Panc1 (cell line): ENCODE measurements around the gene ANKRD40. TPM values are rescaled to one million over a fixed set of nuclear protein-coding genes. Genes with fewer than 3 reads are reported as not detected.

Source experiments
- ATAC-seq: fragments of 200-7000 bp; cut with Tn5 transposase; 2 replicates; pipeline ENCODE4 v1.9.1; 2020; ENCODE audit warnings: mild to moderate bottlenecking, moderate library complexity
- BruUV-seq: library from RNA; stranded (reverse); fragments of 400-500 nt; replicated peaks from 2 replicates; lab custom pipeline; 2021; lab: Mats Ljungman, UMichigan
- CTCF ChIA-PET: fragments of 300-600 bp; sonication (Branson Sonifier 250); formaldehyde crosslinking; loops from one replicate; lab custom pipeline; 2022; ENCODE audit warnings: antibody characterized with exemption; lab: Charles Lee
- POLR2A ChIA-PET: fragments of 300-600 bp; sonication (Branson Sonifier 250); formaldehyde crosslinking; loops from one replicate; lab custom pipeline; 2022; ENCODE audit warnings: antibody characterized with exemption; lab: Charles Lee
- DNase-seq: peaks from one replicate; pipeline ENCODE4 v3.0.0-alpha.2; 2010; ENCODE audit warnings: low read depth, low spot score
- H3K27ac ChIP-seq: 2 replicates; pipeline ENCODE4 v1.5.1; 2011; ENCODE audit warnings: mild to moderate bottlenecking, low read length, inconsistent platforms
- H3K27me3 ChIP-seq: fragments of 200-500 bp; sonication (Bioruptor generic); 2 replicates; pipeline ENCODE4 v1.6.0; 2014; ENCODE audit warnings: low read length, inconsistent platforms; ENCODE audit not compliant: control insufficient read depth, insufficient read depth
- H3K36me3 ChIP-seq: fragments of 200-500 bp; sonication (Bioruptor generic); 2 replicates; pipeline ENCODE4 v1.5.1; 2014; ENCODE audit warnings: inconsistent platforms, mild to moderate bottlenecking, low read length, moderate library complexity; ENCODE audit not compliant: control insufficient read depth, insufficient read depth
- H3K4me1 ChIP-seq: 2 replicates; pipeline ENCODE4 v1.5.1; 2011; ENCODE audit warnings: inconsistent platforms, mild to moderate bottlenecking, low read length, moderate library complexity; ENCODE audit not compliant: control insufficient read depth, insufficient read depth
- H3K4me3 ChIP-seq, 2 experiments: 2 replicates each; pipeline ENCODE4 v1.5.1; 2011 to 2012; ENCODE audit warnings: low read depth in 2 of 2, low read length in 2 of 2, mild to moderate bottlenecking in 2 of 2, inconsistent platforms in 1 of 2, moderate library complexity in 1 of 2
- H3K9me3 ChIP-seq: fragments of 200-500 bp; sonication (Bioruptor generic); 2 replicates; pipeline ENCODE4 v1.5.1; 2014; ENCODE audit warnings: low read depth, mild to moderate bottlenecking, inconsistent platforms, low read length, moderate library complexity; ENCODE audit not compliant: control insufficient read depth, insufficient read depth
- CTCF ChIP-seq: fragments of 450-650 bp; IDR thresholded peaks from 2 replicates; pipeline ENCODE4 v1.5.1; 2017; ENCODE audit warnings: mild to moderate bottlenecking
- POLR2AphosphoS5 ChIP-seq: IDR thresholded peaks from 2 replicates; pipeline ENCODE4 v1.6.1; 2012; ENCODE audit warnings: mild to moderate bottlenecking, low read depth, low read length, moderate library complexity
- REST ChIP-seq, 2 experiments: IDR thresholded peaks; 2 replicates each; pipeline ENCODE4 v1.6.1; 2011 to 2012; ENCODE audit warnings: low read depth in 2 of 2, control low read depth in 1 of 2, low read length in 1 of 2, mild to moderate bottlenecking in 1 of 2, moderate library complexity in 1 of 2; ENCODE audit not compliant: insufficient read depth in 1 of 2
- SIN3A ChIP-seq: IDR thresholded peaks from 2 replicates; pipeline ENCODE4 v1.6.1; 2012; ENCODE audit warnings: low read depth, mild to moderate bottlenecking, low read length, moderate library complexity, borderline replicate concordance; ENCODE audit not compliant: insufficient read depth
- TCF7L2 ChIP-seq: IDR thresholded peaks from 2 replicates; pipeline ENCODE4 v1.6.1; 2011; ENCODE audit warnings: mild to moderate bottlenecking, low read depth, low read length, inconsistent platforms
- in situ Hi-C: cut with HindIII; loops from 2 replicates; pipeline ENCODE4 v1.10.0; 2016; ENCODE audit warnings: low sequenced_read_pairs, low pct_unique_long_range_greater_than_20kb
- intact Hi-C: fragments of 100-400 bp; cut with micrococcal nuclease; formaldehyde crosslinking; loops from one replicate; pipeline ENCODE4 v1.10.0; 2022; ENCODE audit not compliant: unreplicated experiment
- total RNA-seq: library from RNA; stranded (reverse); gene quantifications from one replicate; pipeline ENCODE4 v1.2.1, GENCODE V29; 2021; ENCODE audit not compliant: unreplicated experiment

The ANKRD40 gene
- total RNA-seq, 1 experiment from 2014 or later, result 57.2 TPM

GRCh38 chr17:50672831-50673551 is 34.7 kb downstream of the ANKRD40 start:
- Histone ChIP-seq H3K9me3 (no peaks in the 10 kb centered on the region), H3K36me3 (no peaks in the 10 kb centered on the region), H3K4me1 (peaks cover 11% of the 10 kb centered on the region), H3K27me3 (no peaks in the 10 kb centered on the region), H3K27ac (no peak overlapping the region), H3K4me3 (no peak overlapping the region)
- no TSS peak for BruUV-seq
- no peak for TF ChIP-seq CTCF
- TF ChIP-seq POLR2AphosphoS5, result no peak
- no peak for TF ChIP-seq SIN3A
- no peak for TF ChIP-seq TCF7L2
- no peak for TF ChIP-seq REST (IDR thresholded peaks at IDR 0.05; ENCODE audit: insufficient read depth in 1 of 2, low read depth in 2 of 2, low read length in 1 of 2)
- peak; percentile 13; the same call in 1 of the 2 replicates for ATAC-seq
- intact Hi-C loops, result no loop called here
- ChIA-PET POLR2A (interaction anchor here (0.6 kb wide), 1 partner anchor 10 kb away, joined by 6 read pairs; no protein-coding TSS in a partner anchor), CTCF (no interaction called here)
- DNase-seq, result no peak
- in situ Hi-C loops, result no loop called here

- DNase-seq (no peak), ATAC-seq (no peak)
- no TSS peak for BruUV-seq
- intact Hi-C loops, result no loop called here
- TF ChIP-seq SIN3A (no peak), POLR2AphosphoS5 (no peak), TCF7L2 (no peak), CTCF (no peak), REST (IDR thresholded peaks at IDR 0.05; ENCODE audit: insufficient read depth in 1 of 2, low read depth in 2 of 2, low read length in 1 of 2) (no peak)
- Histone ChIP-seq H3K9me3 (no peaks in the 10 kb centered on the region), H3K27ac (no peak overlapping the region), H3K36me3 (no peaks in the 10 kb centered on the region), H3K27me3 (no peaks in the 10 kb centered on the region), H3K4me1 (peaks cover 19% of the 10 kb centered on the region), H3K4me3 (no peak overlapping the region)
- in situ Hi-C loops, result no loop called here
- ChIA-PET POLR2A (no interaction called here), CTCF (no interaction called here)
Measured at GRCh38 chr17:50672071-50672470, 35.6 kb downstream of the ANKRD40 start.
